Vein endothelial cell (primary cell): ENCODE data around the gene ADGRD1. TPM values are rescaled to one million over a fixed set of nuclear protein-coding genes. Genes with fewer than 3 reads are reported as not detected.

Experiments used
- small RNA-seq: library from RNA; depleted of rRNA; stranded (forward); fragments of <200 nt; gene quantifications from one replicate; pipeline ENCODE3, GENCODE V24; 2012
- total RNA-seq: library from RNA; depleted of rRNA; stranded (reverse); fragments of >200 nt; gene quantifications from 2 replicates; pipeline ENCODE4 v1.2.3, GENCODE V29; 2012

The ADGRD1 gene
- not detected in 2 replicates for total RNA-seq

GRCh38 chr12:130953771-130954543 is at the start of gene ADGRD1:
TSS of gene ADGRD1 (plus strand) at chr12:130953907. CDS start at chr12:130954466, 559 bp downstream.

Small RNA genes within 50 kb of the gene (small RNA-seq; reads per million reads assigned to genes)
- gene RF00019 = not detected

Other genes with a start within 250 kb of the ADGRD1 start
- not detected in 2 replicates for gene RIMBP2, start 237.6 kb upstream of the ADGRD1 start, total RNA-seq
- gene STX2, start 114.7 kb upstream of the ADGRD1 start, total RNA-seq = 21.2 and 37.1 TPM in 2 replicates
- 627 and 840 TPM in 2 replicates for gene RAN, start 81.8 kb upstream of the ADGRD1 start, total RNA-seq